GM23338 (cell line): ENCODE measurements around the gene LARGE1. TPM values are rescaled to one million over a fixed set of nuclear protein-coding genes. Genes with fewer than 3 reads are reported as not detected.

Experiments used
- ATAC-seq: fragments of 200-7000 bp; cut with Tn5 transposase; 3 replicates; pipeline ENCODE4 v1.9.1; 2020
- DNase-seq: peaks from one replicate; pipeline ENCODE4 v3.0.0-alpha.2; 2015; ENCODE audit warnings: low spot score
- H2AFZ ChIP-seq: fragments of 200-600 bp; sonication (generic); 2 replicates; pipeline ENCODE4 v1.8.0; 2016; ENCODE audit warnings: antibody characterized with exemption, mild to moderate bottlenecking, moderate library complexity
- H3F3A ChIP-seq: fragments of 200-600 bp; sonication (generic); replicated peaks from 2 replicates; pipeline ENCODE4 v1.8.0; 2017; ENCODE audit warnings: antibody characterized with exemption, mixed run types, low read depth
- H3K27ac ChIP-seq: fragments of 200-600 bp; sonication (generic); 2 replicates; pipeline ENCODE4 v1.6.1; 2016; ENCODE audit warnings: low read depth
- H3K27me3 ChIP-seq: fragments of 200-600 bp; sonication (generic); 2 replicates; pipeline ENCODE4 v1.8.0; 2016; ENCODE audit warnings: mild to moderate bottlenecking, mixed run types, moderate library complexity; ENCODE audit not compliant: insufficient read depth
- H3K36me3 ChIP-seq: fragments of 200-600 bp; sonication (generic); 2 replicates; pipeline ENCODE4 v1.8.0; 2016; ENCODE audit warnings: mild to moderate bottlenecking; ENCODE audit not compliant: insufficient read depth
- H3K4me1 ChIP-seq: fragments of 200-600 bp; sonication (generic); 2 replicates; pipeline ENCODE4 v1.8.0; 2016; ENCODE audit warnings: mild to moderate bottlenecking, moderate library complexity; ENCODE audit not compliant: insufficient read depth
- H3K4me2 ChIP-seq: fragments of 200-600 bp; sonication (generic); 2 replicates; pipeline ENCODE4 v1.7.1; 2017; ENCODE audit warnings: mixed run types
- H3K4me3 ChIP-seq: fragments of 200-600 bp; sonication (generic); 2 replicates; pipeline ENCODE4 v1.6.1; 2016; ENCODE audit warnings: mixed run types
- H3K79me2 ChIP-seq: fragments of 200-600 bp; sonication (generic); replicated peaks from 2 replicates; pipeline ENCODE4 v1.8.0; 2017; ENCODE audit warnings: mild to moderate bottlenecking; ENCODE audit not compliant: insufficient read depth
- H3K9me2 ChIP-seq: fragments of 200-600 bp; sonication (generic); 2 replicates; pipeline ENCODE4 v1.8.0; 2017; ENCODE audit not compliant: insufficient read depth
- H4K20me1 ChIP-seq: fragments of 200-600 bp; sonication (generic); replicated peaks from 2 replicates; pipeline ENCODE4 v1.8.0; 2017; ENCODE audit warnings: mild to moderate bottlenecking; ENCODE audit not compliant: insufficient read depth
- H3K27ac Mint-ChIP-seq: 2 replicates; pipeline ENCODE4 v1.8.0; 2020; ENCODE audit warnings: inconsistent platforms, mild to moderate bottlenecking, moderate library complexity, mixed read lengths
- H3K27me3 Mint-ChIP-seq: 3 replicates; pipeline ENCODE4 v1.8.0; 2022; ENCODE audit warnings: low read depth, mild to moderate bottlenecking, moderate library complexity, mixed read lengths, inconsistent platforms; ENCODE audit not compliant: insufficient read depth, poor library complexity
- H3K36me3 Mint-ChIP-seq: 3 replicates; pipeline ENCODE4 v1.8.0; 2021; ENCODE audit warnings: low read depth, mild to moderate bottlenecking, inconsistent platforms, moderate library complexity, mixed read lengths
- H3K4me1 Mint-ChIP-seq: 3 replicates; pipeline ENCODE4 v1.8.0; 2020; ENCODE audit warnings: mild to moderate bottlenecking, inconsistent platforms, mixed read lengths
- H3K4me3 Mint-ChIP-seq: 3 replicates; pipeline ENCODE4 v1.8.0; 2021; ENCODE audit warnings: moderate library complexity, mild to moderate bottlenecking, inconsistent platforms, mixed read lengths
- H3K9me3 Mint-ChIP-seq: 3 replicates; pipeline ENCODE4 v1.8.0; 2020; ENCODE audit warnings: moderate library complexity, mild to moderate bottlenecking, inconsistent platforms, mixed read lengths
- CREB1 ChIP-seq: fragments of 250-450 bp; sonication (Bioruptor Pico); IDR thresholded peaks from 2 replicates; pipeline ENCODE4 v1.5.0; 2020; ENCODE audit warnings: low read depth, mild to moderate bottlenecking, moderate library complexity
- EZH2 ChIP-seq: fragments of 200-600 bp; sonication (generic); IDR thresholded peaks from one replicate; pipeline ENCODE4 v1.8.0; 2017; ENCODE audit warnings: antibody characterized with exemption, mild to moderate bottlenecking, low read depth; ENCODE audit not compliant: unreplicated experiment
- EZH2phosphoT487 ChIP-seq: fragments of 200-600 bp; sonication (generic); IDR thresholded peaks from one replicate; pipeline ENCODE4 v1.8.1; 2018; ENCODE audit warnings: antibody characterized with exemption; ENCODE audit not compliant: unreplicated experiment
- JUNB ChIP-seq: IDR thresholded peaks from one replicate; pipeline ENCODE4 v1.6.1; 2016; ENCODE audit warnings: antibody characterized with exemption; ENCODE audit not compliant: unreplicated experiment
- NANOG ChIP-seq: IDR thresholded peaks from 2 replicates; pipeline ENCODE4 v1.6.1; 2016; ENCODE audit warnings: antibody characterized with exemption, borderline replicate concordance
- POLR2AphosphoS5 ChIP-seq: IDR thresholded peaks from 2 replicates; pipeline ENCODE4 v1.6.1; 2016; ENCODE audit warnings: antibody characterized with exemption, low read depth
- STAT1 ChIP-seq: IDR thresholded peaks from one replicate; pipeline ENCODE4 v1.6.1; 2016; ENCODE audit warnings: antibody characterized with exemption; ENCODE audit not compliant: unreplicated experiment
- ZNF114 ChIP-seq: fragments of 250-450 bp; sonication (Bioruptor Pico); IDR thresholded peaks from 2 replicates; pipeline ENCODE4 v1.5.0; 2020; ENCODE audit warnings: mild to moderate bottlenecking, moderate library complexity
- ZNF331 ChIP-seq: fragments of 250-450 bp; sonication (Bioruptor Pico); IDR thresholded peaks from 2 replicates; pipeline ENCODE4 v1.5.0; 2020; ENCODE audit warnings: low read depth, mild to moderate bottlenecking, moderate library complexity
- polyA plus RNA-seq: library from polyadenylated mRNA; unstranded; fragments of >200 nt; fragmentation: Nextera tagmentation; extraction: Ambion mirVana; gene quantifications from 2 replicates; pipeline ENCODE4 v1.2.1, GENCODE V29; 2016
- total RNA-seq: library from RNA; depleted of rRNA; stranded (reverse); fragments of >200 nt; shearing (Covaris generic); gene quantifications from 2 replicates; pipeline ENCODE4 v1.2.3, GENCODE V29; 2014
- TF ChIP-seq, protein P1 (sequence below), 2 experiments: fragments of 200-600 bp in 1 of 2; sonication (generic) in 1 of 2; conservative IDR thresholded peaks; 2 replicates each; pipeline versions ENCODE4 v1.5.1 to v1.6.1; 2016 to 2017; ENCODE audit warnings: antibody characterized with exemption in 2 of 2, low read depth in 2 of 2, mild to moderate bottlenecking in 2 of 2, moderate library complexity in 1 of 2
- TF ChIP-seq, protein P2 (sequence below): IDR thresholded peaks from one replicate; pipeline ENCODE4 v1.6.1; 2018; ENCODE audit warnings: antibody characterized with exemption; ENCODE audit not compliant: unreplicated experiment
- TF ChIP-seq, protein P3 (sequence below): fragments of 250-450 bp; sonication (Bioruptor Pico); IDR thresholded peaks from 2 replicates; pipeline ENCODE4 v1.5.0; 2020; ENCODE audit warnings: mild to moderate bottlenecking, moderate library complexity
- TF ChIP-seq, protein P4 (sequence below): IDR thresholded peaks from 2 replicates; pipeline ENCODE4 v1.6.1; 2016; ENCODE audit warnings: antibody characterized with exemption

Gene LARGE1
- total and polyA plus RNA-seq, 2 experiments from 2014 or later, result 12.8 to 75.6 TPM

DNA sequence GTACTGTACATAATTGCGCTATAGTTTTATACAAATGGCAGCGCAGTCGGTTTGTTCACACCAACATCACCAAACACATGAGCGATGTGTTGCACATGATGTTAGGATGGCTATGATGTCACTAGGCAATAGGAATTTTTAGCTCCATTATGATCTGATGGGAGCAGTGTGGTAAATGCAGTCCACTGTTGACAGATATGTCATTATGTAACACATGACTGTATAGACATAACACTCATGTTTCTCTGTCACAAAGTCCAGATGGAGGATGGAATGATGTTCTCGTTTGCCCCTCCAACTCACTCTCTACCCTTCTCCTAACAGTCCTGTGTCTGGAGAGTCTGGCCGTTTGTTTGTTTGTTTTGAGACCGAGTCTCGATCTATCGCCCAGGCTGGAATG lies 288.5 kb downstream of the LARGE1 start:
- no peak overlapping the region for H2AFZ ChIP-seq
- no peak overlapping the region for H3K27ac Mint-ChIP-seq
- DNase-seq (no peak), ATAC-seq (no peak)
- H3K4me1 ChIP-seq, result 0 out of 2 replicates have a peak, but pooled peaks cover 4% of the 10 kb centered on the region
- peaks cover 8% of the 10 kb centered on the region for H3K9me2 ChIP-seq
- peaks cover 21% of the 10 kb centered on the region for H3K36me3 Mint-ChIP-seq
- no peaks in the 10 kb centered on the region for H3K9me3 Mint-ChIP-seq
- H3K4me1 Mint-ChIP-seq, result no peaks in the 10 kb centered on the region; the same call in 2 of the 3 replicates
- no peak overlapping the region for H3K4me3 ChIP-seq
- no peaks in the 10 kb centered on the region for H3K36me3 ChIP-seq
- peaks cover 7% of the 10 kb centered on the region for H3K27me3 Mint-ChIP-seq
- TF ChIP-seq JUNB (no peak), EZH2 (no peak), ZNF114 (CRISPR knock-in tag) (no peak), CREB1 (CRISPR knock-in tag) (no peak), ZNF331 (CRISPR knock-in tag) (no peak), EZH2phosphoT487 (no peak), STAT1 (no peak), NANOG (no peak), POLR2AphosphoS5 (no peak)
- TF ChIP-seq, protein P1, sequence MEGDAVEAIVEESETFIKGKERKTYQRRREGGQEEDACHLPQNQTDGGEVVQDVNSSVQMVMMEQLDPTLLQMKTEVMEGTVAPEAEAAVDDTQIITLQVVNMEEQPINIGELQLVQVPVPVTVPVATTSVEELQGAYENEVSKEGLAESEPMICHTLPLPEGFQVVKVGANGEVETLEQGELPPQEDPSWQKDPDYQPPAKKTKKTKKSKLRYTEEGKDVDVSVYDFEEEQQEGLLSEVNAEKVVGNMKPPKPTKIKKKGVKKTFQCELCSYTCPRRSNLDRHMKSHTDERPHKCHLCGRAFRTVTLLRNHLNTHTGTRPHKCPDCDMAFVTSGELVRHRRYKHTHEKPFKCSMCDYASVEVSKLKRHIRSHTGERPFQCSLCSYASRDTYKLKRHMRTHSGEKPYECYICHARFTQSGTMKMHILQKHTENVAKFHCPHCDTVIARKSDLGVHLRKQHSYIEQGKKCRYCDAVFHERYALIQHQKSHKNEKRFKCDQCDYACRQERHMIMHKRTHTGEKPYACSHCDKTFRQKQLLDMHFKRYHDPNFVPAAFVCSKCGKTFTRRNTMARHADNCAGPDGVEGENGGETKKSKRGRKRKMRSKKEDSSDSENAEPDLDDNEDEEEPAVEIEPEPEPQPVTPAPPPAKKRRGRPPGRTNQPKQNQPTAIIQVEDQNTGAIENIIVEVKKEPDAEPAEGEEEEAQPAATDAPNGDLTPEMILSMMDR (conservative IDR thresholded peaks at IDR 0.05; ENCODE audit: low read depth in 2 of 2), result no peak
- TF ChIP-seq, protein P2, sequence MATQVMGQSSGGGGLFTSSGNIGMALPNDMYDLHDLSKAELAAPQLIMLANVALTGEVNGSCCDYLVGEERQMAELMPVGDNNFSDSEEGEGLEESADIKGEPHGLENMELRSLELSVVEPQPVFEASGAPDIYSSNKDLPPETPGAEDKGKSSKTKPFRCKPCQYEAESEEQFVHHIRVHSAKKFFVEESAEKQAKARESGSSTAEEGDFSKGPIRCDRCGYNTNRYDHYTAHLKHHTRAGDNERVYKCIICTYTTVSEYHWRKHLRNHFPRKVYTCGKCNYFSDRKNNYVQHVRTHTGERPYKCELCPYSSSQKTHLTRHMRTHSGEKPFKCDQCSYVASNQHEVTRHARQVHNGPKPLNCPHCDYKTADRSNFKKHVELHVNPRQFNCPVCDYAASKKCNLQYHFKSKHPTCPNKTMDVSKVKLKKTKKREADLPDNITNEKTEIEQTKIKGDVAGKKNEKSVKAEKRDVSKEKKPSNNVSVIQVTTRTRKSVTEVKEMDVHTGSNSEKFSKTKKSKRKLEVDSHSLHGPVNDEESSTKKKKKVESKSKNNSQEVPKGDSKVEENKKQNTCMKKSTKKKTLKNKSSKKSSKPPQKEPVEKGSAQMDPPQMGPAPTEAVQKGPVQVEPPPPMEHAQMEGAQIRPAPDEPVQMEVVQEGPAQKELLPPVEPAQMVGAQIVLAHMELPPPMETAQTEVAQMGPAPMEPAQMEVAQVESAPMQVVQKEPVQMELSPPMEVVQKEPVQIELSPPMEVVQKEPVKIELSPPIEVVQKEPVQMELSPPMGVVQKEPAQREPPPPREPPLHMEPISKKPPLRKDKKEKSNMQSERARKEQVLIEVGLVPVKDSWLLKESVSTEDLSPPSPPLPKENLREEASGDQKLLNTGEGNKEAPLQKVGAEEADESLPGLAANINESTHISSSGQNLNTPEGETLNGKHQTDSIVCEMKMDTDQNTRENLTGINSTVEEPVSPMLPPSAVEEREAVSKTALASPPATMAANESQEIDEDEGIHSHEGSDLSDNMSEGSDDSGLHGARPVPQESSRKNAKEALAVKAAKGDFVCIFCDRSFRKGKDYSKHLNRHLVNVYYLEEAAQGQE, result no peak
- TF ChIP-seq, protein P3, sequence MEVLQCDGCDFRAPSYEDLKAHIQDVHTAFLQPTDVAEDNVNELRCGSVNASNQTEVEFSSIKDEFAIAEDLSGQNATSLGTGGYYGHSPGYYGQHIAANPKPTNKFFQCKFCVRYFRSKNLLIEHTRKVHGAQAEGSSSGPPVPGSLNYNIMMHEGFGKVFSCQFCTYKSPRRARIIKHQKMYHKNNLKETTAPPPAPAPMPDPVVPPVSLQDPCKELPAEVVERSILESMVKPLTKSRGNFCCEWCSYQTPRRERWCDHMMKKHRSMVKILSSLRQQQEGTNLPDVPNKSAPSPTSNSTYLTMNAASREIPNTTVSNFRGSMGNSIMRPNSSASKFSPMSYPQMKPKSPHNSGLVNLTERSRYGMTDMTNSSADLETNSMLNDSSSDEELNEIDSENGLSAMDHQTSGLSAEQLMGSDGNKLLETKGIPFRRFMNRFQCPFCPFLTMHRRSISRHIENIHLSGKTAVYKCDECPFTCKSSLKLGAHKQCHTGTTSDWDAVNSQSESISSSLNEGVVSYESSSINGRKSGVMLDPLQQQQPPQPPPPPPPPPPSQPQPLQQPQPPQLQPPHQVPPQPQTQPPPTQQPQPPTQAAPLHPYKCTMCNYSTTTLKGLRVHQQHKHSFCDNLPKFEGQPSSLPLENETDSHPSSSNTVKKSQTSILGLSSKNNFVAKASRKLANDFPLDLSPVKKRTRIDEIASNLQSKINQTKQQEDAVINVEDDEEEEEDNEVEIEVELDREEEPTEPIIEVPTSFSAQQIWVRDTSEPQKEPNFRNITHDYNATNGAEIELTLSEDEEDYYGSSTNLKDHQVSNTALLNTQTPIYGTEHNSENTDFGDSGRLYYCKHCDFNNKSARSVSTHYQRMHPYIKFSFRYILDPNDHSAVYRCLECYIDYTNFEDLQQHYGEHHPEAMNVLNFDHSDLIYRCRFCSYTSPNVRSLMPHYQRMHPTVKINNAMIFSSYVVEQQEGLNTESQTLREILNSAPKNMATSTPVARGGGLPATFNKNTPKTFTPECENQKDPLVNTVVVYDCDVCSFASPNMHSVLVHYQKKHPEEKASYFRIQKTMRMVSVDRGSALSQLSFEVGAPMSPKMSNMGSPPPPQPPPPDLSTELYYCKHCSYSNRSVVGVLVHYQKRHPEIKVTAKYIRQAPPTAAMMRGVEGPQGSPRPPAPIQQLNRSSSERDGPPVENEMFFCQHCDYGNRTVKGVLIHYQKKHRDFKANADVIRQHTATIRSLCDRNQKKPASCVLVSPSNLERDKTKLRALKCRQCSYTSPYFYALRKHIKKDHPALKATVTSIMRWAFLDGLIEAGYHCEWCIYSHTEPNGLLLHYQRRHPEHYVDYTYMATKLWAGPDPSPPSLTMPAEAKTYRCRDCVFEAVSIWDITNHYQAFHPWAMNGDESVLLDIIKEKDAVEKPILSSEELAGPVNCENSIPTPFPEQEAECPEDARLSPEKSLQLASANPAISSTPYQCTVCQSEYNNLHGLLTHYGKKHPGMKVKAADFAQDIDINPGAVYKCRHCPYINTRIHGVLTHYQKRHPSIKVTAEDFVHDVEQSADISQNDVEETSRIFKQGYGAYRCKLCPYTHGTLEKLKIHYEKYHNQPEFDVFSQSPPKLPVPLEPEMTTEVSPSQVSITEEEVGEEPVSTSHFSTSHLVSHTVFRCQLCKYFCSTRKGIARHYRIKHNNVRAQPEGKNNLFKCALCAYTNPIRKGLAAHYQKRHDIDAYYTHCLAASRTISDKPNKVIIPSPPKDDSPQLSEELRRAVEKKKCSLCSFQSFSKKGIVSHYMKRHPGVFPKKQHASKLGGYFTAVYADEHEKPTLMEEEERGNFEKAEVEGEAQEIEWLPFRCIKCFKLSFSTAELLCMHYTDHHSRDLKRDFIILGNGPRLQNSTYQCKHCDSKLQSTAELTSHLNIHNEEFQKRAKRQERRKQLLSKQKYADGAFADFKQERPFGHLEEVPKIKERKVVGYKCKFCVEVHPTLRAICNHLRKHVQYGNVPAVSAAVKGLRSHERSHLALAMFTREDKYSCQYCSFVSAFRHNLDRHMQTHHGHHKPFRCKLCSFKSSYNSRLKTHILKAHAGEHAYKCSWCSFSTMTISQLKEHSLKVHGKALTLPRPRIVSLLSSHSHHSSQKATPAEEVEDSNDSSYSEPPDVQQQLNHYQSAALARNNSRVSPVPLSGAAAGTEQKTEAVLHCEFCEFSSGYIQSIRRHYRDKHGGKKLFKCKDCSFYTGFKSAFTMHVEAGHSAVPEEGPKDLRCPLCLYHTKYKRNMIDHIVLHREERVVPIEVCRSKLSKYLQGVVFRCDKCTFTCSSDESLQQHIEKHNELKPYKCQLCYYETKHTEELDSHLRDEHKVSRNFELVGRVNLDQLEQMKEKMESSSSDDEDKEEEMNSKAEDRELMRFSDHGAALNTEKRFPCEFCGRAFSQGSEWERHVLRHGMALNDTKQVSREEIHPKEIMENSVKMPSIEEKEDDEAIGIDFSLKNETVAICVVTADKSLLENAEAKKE (CRISPR knock-in tag), result no peak
- TF ChIP-seq, protein P4, sequence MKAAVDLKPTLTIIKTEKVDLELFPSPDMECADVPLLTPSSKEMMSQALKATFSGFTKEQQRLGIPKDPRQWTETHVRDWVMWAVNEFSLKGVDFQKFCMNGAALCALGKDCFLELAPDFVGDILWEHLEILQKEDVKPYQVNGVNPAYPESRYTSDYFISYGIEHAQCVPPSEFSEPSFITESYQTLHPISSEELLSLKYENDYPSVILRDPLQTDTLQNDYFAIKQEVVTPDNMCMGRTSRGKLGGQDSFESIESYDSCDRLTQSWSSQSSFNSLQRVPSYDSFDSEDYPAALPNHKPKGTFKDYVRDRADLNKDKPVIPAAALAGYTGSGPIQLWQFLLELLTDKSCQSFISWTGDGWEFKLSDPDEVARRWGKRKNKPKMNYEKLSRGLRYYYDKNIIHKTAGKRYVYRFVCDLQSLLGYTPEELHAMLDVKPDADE, result no peak
- H3F3A ChIP-seq, result no peaks in the 10 kb centered on the region
- H3K79me2 ChIP-seq, result peaks cover 40% of the 10 kb centered on the region
- H3K4me3 Mint-ChIP-seq, result no peak overlapping the region
- H3K27me3 ChIP-seq, result no peaks in the 10 kb centered on the region
- H3K4me2 ChIP-seq, result no peak overlapping the region
- H4K20me1 ChIP-seq, result peaks cover 5% of the 10 kb centered on the region; the same call in 1 of the 2 replicates
- no peak overlapping the region for H3K27ac ChIP-seq
